DOHH2 (cell line): ENCODE data around the gene DAZAP1.

Source experiments
- EZH2phosphoT487 ChIP-seq: fragments of 200-600 bp; sonication (generic); IDR thresholded peaks from 2 replicates; pipeline ENCODE4 v1.6.1; 2017; ENCODE audit warnings: borderline replicate concordance, mild to moderate bottlenecking, antibody characterized with exemption, low read length, moderate library complexity, mixed read lengths
- TF ChIP-seq, protein P1 (sequence below): fragments of 200-600 bp; sonication (generic); IDR thresholded peaks from one replicate; pipeline ENCODE4 v1.5.1; 2014; ENCODE audit warnings: antibody characterized with exemption, mild to moderate bottlenecking, low read depth, low read length; ENCODE audit not compliant: poor library complexity, severe bottlenecking

DNA sequence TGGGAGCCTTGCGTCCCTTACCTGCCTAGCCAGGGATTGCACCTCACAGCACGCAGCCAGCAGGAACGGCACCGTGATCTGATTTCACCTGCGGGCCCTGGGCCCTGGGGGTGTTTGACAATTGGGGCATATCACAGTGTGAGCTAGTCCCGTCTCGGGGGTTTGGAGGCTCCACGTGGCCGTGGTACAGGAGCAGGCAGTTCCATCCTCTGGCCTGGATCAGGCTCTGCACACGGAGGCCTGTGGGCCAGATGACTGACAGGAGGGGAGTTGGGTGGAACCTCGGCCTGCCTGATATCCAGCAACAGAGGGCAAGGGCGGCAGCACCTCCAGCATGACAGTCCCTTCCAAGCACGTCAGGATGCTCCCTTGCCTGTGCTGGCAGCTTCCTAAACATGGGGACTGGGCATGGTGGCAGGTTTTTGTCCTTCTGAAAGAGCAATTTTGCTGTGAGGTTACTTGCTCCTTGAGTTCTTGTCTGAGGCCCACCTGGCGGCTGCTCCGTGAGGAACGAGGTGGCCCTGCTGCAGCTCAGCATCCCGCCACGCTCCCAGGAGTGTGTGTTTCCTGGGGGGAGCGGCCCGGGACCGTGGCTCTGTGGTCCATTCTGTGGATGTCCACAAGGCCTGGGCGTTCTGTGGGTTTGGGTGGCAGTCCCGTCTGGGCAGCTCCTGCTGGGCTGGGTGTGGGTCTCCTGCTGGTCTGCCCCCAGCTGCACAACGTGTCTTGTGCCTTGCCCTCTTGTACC, 24.5 kb downstream of the DAZAP1 start:
- TF ChIP-seq, protein P1, sequence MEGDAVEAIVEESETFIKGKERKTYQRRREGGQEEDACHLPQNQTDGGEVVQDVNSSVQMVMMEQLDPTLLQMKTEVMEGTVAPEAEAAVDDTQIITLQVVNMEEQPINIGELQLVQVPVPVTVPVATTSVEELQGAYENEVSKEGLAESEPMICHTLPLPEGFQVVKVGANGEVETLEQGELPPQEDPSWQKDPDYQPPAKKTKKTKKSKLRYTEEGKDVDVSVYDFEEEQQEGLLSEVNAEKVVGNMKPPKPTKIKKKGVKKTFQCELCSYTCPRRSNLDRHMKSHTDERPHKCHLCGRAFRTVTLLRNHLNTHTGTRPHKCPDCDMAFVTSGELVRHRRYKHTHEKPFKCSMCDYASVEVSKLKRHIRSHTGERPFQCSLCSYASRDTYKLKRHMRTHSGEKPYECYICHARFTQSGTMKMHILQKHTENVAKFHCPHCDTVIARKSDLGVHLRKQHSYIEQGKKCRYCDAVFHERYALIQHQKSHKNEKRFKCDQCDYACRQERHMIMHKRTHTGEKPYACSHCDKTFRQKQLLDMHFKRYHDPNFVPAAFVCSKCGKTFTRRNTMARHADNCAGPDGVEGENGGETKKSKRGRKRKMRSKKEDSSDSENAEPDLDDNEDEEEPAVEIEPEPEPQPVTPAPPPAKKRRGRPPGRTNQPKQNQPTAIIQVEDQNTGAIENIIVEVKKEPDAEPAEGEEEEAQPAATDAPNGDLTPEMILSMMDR, result no peak
- TF ChIP-seq EZH2phosphoT487, result no peak
